Immature natural killer cell (primary cell): ENCODE measurements around the gene TLR1. TPM values are rescaled to one million over a fixed set of nuclear protein-coding genes. Genes with fewer than 3 reads are reported as not detected.

Experiments
- DNase-seq, 3 donors: peaks; one replicate each; pipeline ENCODE4 v3.0.0; 2022; ENCODE audit warnings: mixed read lengths in 1 of 3
- H3K27ac Mint-ChIP-seq, 6 donors: one replicate each; pipeline ENCODE4 v1.8.0; 2020; ENCODE audit warnings: mixed read lengths in 6 of 6, mild to moderate bottlenecking in 5 of 6, inconsistent platforms in 4 of 6, moderate library complexity in 3 of 6
- H3K27me3 Mint-ChIP-seq, 3 donors: one replicate each; pipeline ENCODE4 v1.8.0; 2020 to 2021; ENCODE audit warnings: low read depth in 3 of 3, mild to moderate bottlenecking in 3 of 3, mixed read lengths in 3 of 3, moderate library complexity in 3 of 3, inconsistent platforms in 1 of 3
- H3K36me3 Mint-ChIP-seq, 3 donors: one replicate each; pipeline ENCODE4 v1.8.0; 2020; ENCODE audit warnings: mixed read lengths in 3 of 3, inconsistent platforms in 2 of 3, mild to moderate bottlenecking in 2 of 3
- H3K4me1 Mint-ChIP-seq, 2 donors: one replicate each; pipeline ENCODE4 v1.8.0; 2020; ENCODE audit warnings: inconsistent platforms in 2 of 2, mild to moderate bottlenecking in 2 of 2, mixed read lengths in 2 of 2, moderate library complexity in 1 of 2
- H3K4me3 Mint-ChIP-seq, 5 donors: one replicate each; pipeline ENCODE4 v1.8.0; 2020; ENCODE audit warnings: mild to moderate bottlenecking in 5 of 5, mixed read lengths in 5 of 5, inconsistent platforms in 3 of 5, moderate library complexity in 3 of 5
- H3K9me3 Mint-ChIP-seq, 6 donors: one replicate each; pipeline ENCODE4 v1.8.0; 2020; ENCODE audit warnings: mild to moderate bottlenecking in 6 of 6, mixed read lengths in 6 of 6, inconsistent platforms in 4 of 6, moderate library complexity in 3 of 6
- polyA plus RNA-seq, 3 donors: library from polyadenylated mRNA; unstranded; fragments of 300-500 nt; fragmentation: Illumina TruSeq; gene quantifications; one replicate each; pipeline ENCODE4 v1.2.3, GENCODE V29; 2021

The TLR1 gene
- polyA plus RNA-seq, result 10 to 100 TPM; 16.6 to 24.7 (median 20.0) TPM

- DNase-seq, result peak; percentile 61 to 70 (median 64)
- Mint-ChIP-seq H3K4me1 (peaks cover 40 to 52% of the 10 kb centered on the region in 2 donors), H3K27ac (peak within 1 kb of the TSS; percentile 90 to 99 (median 96))
Observed at GRCh38 chr4:38804654-38805295, at the start of gene TLR1. Gene TLR1, minus strand, starts transcription at chr4:38804791. Its CDS starts 5,960 bp downstream, at chr4:38798831.

DNA sequence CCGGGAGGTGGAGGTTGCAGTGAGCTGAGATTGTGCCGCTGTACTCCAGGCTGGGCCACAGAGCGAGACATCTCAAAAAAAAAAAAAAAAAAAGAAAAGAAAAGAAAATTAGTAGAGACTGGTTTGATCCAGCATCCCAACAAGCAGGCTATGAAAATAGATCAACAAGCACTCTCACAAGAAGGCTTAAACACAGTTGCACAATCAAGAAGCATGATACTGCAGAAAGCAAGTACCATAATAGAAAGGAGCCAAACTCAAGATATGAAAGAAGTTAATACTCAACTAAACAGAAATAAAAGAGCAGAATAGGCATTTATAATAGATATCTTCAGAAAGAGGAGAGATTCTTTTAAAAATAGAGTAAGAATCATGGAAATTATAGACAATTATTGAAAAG lies 41.4 kb upstream of the TLR1 start:
- H3K4me1 Mint-ChIP-seq, result peaks cover 0 to 21% of the 10 kb centered on the region in 2 donors
- H3K4me3 Mint-ChIP-seq, result no peak overlapping the region
- DNase-seq, result no peak
- peaks cover 0 to 4% (median 4%) of the 10 kb centered on the region in 3 donors for H3K27me3 Mint-ChIP-seq
- peak overlapping the region in 2 of 6 donors; percentile 43 to 54 for H3K27ac Mint-ChIP-seq
- H3K9me3 Mint-ChIP-seq, result peaks cover 0 to 12% (median 7%) of the 10 kb centered on the region in 6 donors
- H3K36me3 Mint-ChIP-seq, result peaks cover 0 to 43% (median 28%) of the 10 kb centered on the region in 3 donors

More at GRCh38 chr4:38804654-38805295, at the start of gene TLR1:
- Mint-ChIP-seq H3K27me3 (peaks cover 0 to 2% (median 0%) of the 10 kb centered on the region in 3 donors), H3K36me3 (peaks cover 33 to 39% (median 38%) of the 10 kb centered on the region in 3 donors), H3K9me3 (peaks cover 17 to 28% (median 24%) of the 10 kb centered on the region in 6 donors), H3K4me3 (peak within 1 kb of the TSS; percentile 89 to 96 (median 93))

DNA sequence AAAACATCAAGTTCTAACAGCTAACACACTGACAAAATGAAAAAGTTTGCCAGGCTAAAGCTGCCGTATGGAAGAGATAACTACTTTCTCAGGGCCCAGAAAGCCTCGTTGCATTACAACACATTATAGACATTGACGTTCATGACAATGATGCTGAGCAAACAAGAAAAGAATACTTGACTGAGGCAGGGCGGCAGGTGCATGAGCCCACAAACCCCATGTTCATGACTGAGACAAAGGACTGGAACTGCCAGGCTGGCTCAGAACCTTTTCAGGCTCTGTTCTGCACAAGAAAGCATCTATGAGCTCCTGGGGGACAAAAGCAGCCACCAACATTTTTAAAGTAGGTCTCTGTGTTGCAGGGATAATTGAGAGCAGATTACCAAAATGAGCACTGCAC lies 38.4 kb upstream of the TLR1 start:
- H3K4me1 Mint-ChIP-seq, result peaks cover 1 to 22% of the 10 kb centered on the region in 2 donors
- peaks cover 0 to 28% (median 10%) of the 10 kb centered on the region in 3 donors for H3K36me3 Mint-ChIP-seq
- no peaks in the 10 kb centered on the region for H3K9me3 Mint-ChIP-seq
- no peak overlapping the region for H3K27ac Mint-ChIP-seq
- H3K4me3 Mint-ChIP-seq, result no peak overlapping the region
- H3K27me3 Mint-ChIP-seq, result peaks cover 0 to 7% (median 5%) of the 10 kb centered on the region in 3 donors
- no peak for DNase-seq

GRCh38 chr4:38837849-38838248 lies 33.3 kb upstream of the TLR1 start:
- DNase-seq, result peak in 1 of 3 donors; percentile 15
- H3K36me3 Mint-ChIP-seq, result peaks cover 6 to 32% (median 16%) of the 10 kb centered on the region in 3 donors
- H3K4me3 Mint-ChIP-seq, result peak overlapping the region in 3 of 5 donors; percentile 0 to 11 (median 0)
- peaks cover 3 to 14% (median 7%) of the 10 kb centered on the region in 6 donors for H3K9me3 Mint-ChIP-seq
- peaks cover 2 to 5% (median 2%) of the 10 kb centered on the region in 3 donors for H3K27me3 Mint-ChIP-seq
- peaks cover 8 to 28% of the 10 kb centered on the region in 2 donors for H3K4me1 Mint-ChIP-seq
- peak overlapping the region in 1 of 6 donors; percentile 9 for H3K27ac Mint-ChIP-seq

DNA sequence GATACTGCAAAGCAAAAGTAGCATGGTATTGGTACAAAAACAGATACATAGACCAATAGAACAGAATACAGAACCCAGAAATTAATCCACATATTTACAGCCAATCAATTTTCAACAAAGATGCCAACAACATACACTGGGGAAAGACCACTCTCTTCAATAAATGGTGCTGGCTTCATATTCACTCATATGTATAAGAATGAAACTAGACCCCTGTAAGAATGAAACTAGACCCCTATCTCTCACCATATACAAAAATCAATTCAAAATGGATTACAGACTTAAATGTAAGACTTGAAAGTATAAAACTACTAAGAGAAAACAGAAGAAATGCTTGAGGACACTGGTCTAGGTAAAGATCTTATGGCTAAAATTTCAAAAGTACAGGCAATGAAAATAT lies 32.7 kb upstream of the TLR1 start:
- Mint-ChIP-seq H3K36me3 (peaks cover 6 to 28% (median 15%) of the 10 kb centered on the region in 3 donors), H3K27me3 (peaks cover 2 to 7% (median 2%) of the 10 kb centered on the region in 3 donors), H3K27ac (peak overlapping the region in 1 of 6 donors; percentile 23), H3K4me1 (peaks cover 8 to 28% of the 10 kb centered on the region in 2 donors), H3K9me3 (peaks cover 3 to 14% (median 7%) of the 10 kb centered on the region in 6 donors), H3K4me3 (peak overlapping the region in 3 of 5 donors; percentile 0 to 11 (median 0))
- no peak for DNase-seq

GRCh38 chr4:38834570-38834969 lies 30.0 kb upstream of the TLR1 start:
- Mint-ChIP-seq H3K9me3 (peaks cover 3 to 14% (median 7%) of the 10 kb centered on the region in 6 donors), H3K27me3 (peaks cover 0 to 5% (median 2%) of the 10 kb centered on the region in 3 donors), H3K27ac (no peak overlapping the region), H3K36me3 (peaks cover 6 to 28% (median 15%) of the 10 kb centered on the region in 3 donors), H3K4me1 (peaks cover 8 to 38% of the 10 kb centered on the region in 2 donors), H3K4me3 (no peak overlapping the region)
- DNase-seq, result no peak

GRCh38 chr4:38832624-38833528 lies 28.3 kb upstream of the TLR1 start:
- Mint-ChIP-seq H3K4me1 (peaks cover 5 to 29% of the 10 kb centered on the region in 2 donors), H3K27me3 (peaks cover 0 to 3% (median 2%) of the 10 kb centered on the region in 3 donors), H3K9me3 (peaks cover 3 to 14% (median 7%) of the 10 kb centered on the region in 6 donors), H3K4me3 (no peak overlapping the region), H3K36me3 (peaks cover 6 to 28% (median 15%) of the 10 kb centered on the region in 3 donors), H3K27ac (no peak overlapping the region)
- no peak for DNase-seq

DNA sequence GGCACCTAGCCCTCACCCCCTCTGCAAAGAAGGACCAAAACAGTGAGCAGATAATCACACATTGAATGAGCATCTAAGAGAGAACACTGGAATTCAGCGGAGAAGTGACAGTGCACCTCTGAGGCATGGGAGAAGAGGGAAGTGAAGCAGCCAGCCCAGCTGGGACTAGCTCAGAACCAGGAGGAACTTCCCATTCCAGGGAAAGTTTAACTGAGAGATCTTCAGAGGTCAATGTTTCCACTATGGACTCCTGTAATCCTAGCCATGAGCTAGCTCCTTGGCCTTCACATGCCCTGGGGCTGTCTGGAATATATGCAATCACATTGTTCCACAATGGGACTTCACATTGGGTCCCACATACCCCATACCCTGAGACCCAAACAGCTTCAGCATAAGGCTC lies 27.6 kb upstream of the TLR1 start:
- no peak overlapping the region for H3K27ac Mint-ChIP-seq
- peaks cover 3 to 14% (median 7%) of the 10 kb centered on the region in 6 donors for H3K9me3 Mint-ChIP-seq
- H3K4me1 Mint-ChIP-seq, result peaks cover 0 to 22% of the 10 kb centered on the region in 2 donors
- peaks cover 6 to 32% (median 17%) of the 10 kb centered on the region in 3 donors for H3K36me3 Mint-ChIP-seq
- DNase-seq, result no peak
- no peak overlapping the region for H3K4me3 Mint-ChIP-seq
- peaks cover 0 to 3% (median 2%) of the 10 kb centered on the region in 3 donors for H3K27me3 Mint-ChIP-seq

- H3K4me3 Mint-ChIP-seq, result no peak overlapping the region
- DNase-seq, result no peak
- peaks cover 0 to 17% of the 10 kb centered on the region in 2 donors for H3K4me1 Mint-ChIP-seq
- peaks cover 6 to 36% (median 20%) of the 10 kb centered on the region in 3 donors for H3K36me3 Mint-ChIP-seq
- no peak overlapping the region for H3K27ac Mint-ChIP-seq
- H3K27me3 Mint-ChIP-seq, result peaks cover 0 to 3% (median 2%) of the 10 kb centered on the region in 3 donors
- H3K9me3 Mint-ChIP-seq, result peaks cover 3 to 14% (median 7%) of the 10 kb centered on the region in 6 donors
Observed at GRCh38 chr4:38831653-38832052, 27.1 kb upstream of the TLR1 start.

DNA sequence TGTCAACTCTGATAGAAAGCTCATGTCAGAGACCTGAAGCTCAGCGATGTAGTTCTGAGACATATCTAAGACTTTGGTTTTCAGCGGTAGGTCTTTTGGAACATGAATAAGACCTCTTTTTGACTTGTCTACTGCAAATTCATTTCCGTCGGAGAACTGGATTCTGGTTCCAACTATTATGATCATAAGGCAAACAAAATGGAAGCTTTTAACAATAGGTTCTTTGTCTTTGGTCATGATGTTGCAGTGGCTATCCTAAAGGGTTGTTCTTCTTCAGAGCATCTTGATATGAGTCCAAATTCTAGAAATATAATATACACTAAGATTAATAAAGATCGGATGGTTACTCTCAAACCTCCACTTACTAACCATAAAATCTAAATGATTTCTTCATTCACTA lies 24.6 kb upstream of the TLR1 start:
- no peak overlapping the region for H3K4me3 Mint-ChIP-seq
- no peak for DNase-seq
- H3K36me3 Mint-ChIP-seq, result peaks cover under 1 to 43% (median 20%) of the 10 kb centered on the region in 3 donors
- peaks cover 0 to 7% (median under 1%) of the 10 kb centered on the region in 6 donors for H3K9me3 Mint-ChIP-seq
- H3K27me3 Mint-ChIP-seq, result peaks cover 0 to 3% (median 2%) of the 10 kb centered on the region in 3 donors
- H3K4me1 Mint-ChIP-seq, result peaks cover 0 to 11% of the 10 kb centered on the region in 2 donors
- no peak overlapping the region for H3K27ac Mint-ChIP-seq

DNA sequence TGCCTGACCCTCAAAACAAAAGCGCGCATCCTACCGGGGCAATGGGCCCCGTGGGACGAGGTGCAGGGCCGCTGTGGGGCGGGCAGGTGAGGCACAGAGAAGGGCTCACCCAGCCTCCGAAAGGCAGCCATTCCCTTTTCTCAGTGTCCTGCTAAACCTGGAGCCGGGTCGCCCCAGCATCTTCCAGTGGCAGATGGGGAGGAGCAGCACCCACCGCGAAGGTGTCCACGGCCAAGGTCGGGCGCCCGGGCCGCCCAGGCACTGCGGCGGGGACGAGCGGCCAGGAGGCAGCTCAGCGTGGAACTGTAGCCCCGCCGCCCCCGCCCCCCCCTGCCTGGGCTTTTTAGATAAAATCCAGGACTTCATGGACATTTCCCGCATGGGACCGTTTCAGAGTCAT lies 19.2 kb upstream of the TLR1 start:
- Mint-ChIP-seq H3K9me3 (peaks cover 0 to 5% (median 0%) of the 10 kb centered on the region in 6 donors), H3K4me3 (no peak overlapping the region), H3K36me3 (peaks cover 8 to 47% (median 17%) of the 10 kb centered on the region in 3 donors), H3K27me3 (peaks cover 0 to 3% (median 2%) of the 10 kb centered on the region in 3 donors), H3K27ac (no peak overlapping the region), H3K4me1 (peaks cover 6 to 22% of the 10 kb centered on the region in 2 donors)
- DNase-seq, result no peak

GRCh38 chr4:38822748-38823303 lies 18.2 kb upstream of the TLR1 start:
- Mint-ChIP-seq H3K36me3 (peaks cover 8 to 47% (median 17%) of the 10 kb centered on the region in 3 donors), H3K9me3 (peaks cover 0 to 5% (median 0%) of the 10 kb centered on the region in 6 donors), H3K4me3 (no peak overlapping the region), H3K27ac (no peak overlapping the region), H3K4me1 (peaks cover 6 to 22% of the 10 kb centered on the region in 2 donors), H3K27me3 (peaks cover 0 to 2% (median 1%) of the 10 kb centered on the region in 3 donors)
- no peak for DNase-seq

DNA sequence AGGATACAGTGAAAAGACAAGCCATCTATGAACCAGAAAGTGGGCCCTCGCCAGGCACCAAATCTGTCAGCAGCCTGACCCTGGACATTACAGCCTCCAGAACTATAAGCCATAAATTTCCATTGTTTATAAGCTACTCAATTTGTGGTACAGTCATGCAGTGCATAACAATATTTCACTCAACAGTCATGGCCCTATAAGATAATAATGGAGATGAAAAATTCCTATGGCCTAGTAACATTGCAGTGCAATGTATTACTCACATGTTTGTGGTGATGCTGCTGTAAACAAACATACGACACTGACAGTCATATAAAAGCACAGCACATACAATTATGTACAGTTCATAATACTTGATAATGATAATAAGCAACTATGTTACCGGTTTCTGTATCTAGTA lies 17.1 kb upstream of the TLR1 start:
- no peak for DNase-seq
- Mint-ChIP-seq H3K27me3 (peaks cover 0 to 2% (median 1%) of the 10 kb centered on the region in 3 donors), H3K4me1 (peaks cover 6 to 22% of the 10 kb centered on the region in 2 donors), H3K9me3 (peaks cover 0 to 5% (median 0%) of the 10 kb centered on the region in 6 donors), H3K4me3 (no peak overlapping the region), H3K27ac (no peak overlapping the region), H3K36me3 (peaks cover 8 to 40% (median 12%) of the 10 kb centered on the region in 3 donors)
